Pons (tissue), 1 donor: Measurements from ENCODE around the gene PIKFYVE.
A peak's percentile ranks its signal among the peaks of the same experiment; 100 is the strongest.
"Not testable (repeated sequence)": the region's sequence is repeated elsewhere in the genome, so short reads cannot be mapped to it uniquely, and the experiment has no call there.

Experiments
- DNase-seq: peaks from one replicate; pipeline ENCODE4 v3.0.0-alpha.2; 2016; ENCODE audit warnings: low spot score

The PIKFYVE gene

DNA sequence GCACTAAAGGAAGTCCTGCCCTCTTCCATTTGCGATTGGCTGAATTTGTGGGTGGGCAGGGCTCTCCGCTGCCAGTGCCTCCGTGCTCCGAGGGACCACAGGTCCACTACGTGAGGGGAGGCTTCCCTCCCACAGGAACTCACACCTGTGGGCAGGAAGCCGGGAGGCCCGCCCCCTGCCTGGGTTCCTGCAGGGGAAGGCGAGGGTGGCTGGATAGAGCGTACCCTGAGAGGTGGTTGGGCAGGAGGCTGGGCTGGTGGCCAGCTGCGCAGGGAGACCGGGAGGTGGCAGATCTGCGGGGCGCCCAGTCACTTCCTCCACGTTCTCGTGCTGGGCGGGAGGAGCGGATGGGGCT lies 93.6 kb downstream of the PIKFYVE start:
- DNase-seq: no peak

- no peak for DNase-seq
These were observed 94.4 kb downstream of the PIKFYVE start for GRCh38 chr2:208360259-208361076.

DNA sequence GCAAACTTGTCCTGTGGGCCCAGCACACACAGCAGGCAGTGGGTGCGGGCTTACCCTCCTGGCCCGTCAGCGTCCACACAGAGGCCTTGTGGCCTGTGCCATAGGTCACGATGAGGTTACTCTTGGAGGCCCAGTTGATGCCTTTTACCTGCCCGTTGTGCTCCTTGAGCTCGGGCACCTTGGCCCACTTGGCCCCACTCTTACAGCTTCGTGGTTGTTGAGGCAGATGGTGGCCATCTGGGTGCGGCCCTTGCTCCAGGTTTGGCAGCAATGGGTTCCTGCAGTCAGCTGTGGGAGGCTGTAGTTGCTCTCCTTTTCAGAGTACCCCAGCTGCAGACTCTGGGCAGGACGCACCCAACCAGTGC lies 95.0 kb downstream of the PIKFYVE start:
- no peak for DNase-seq

- no peak for DNase-seq
These were observed 97.4 kb downstream of the PIKFYVE start for GRCh38 chr2:208363485-208363884.

- DNase-seq: no peak
These were observed 100.4 kb downstream of the PIKFYVE start for GRCh38 chr2:208366215-208367127.

GRCh38 chr2:208369091-208369490 lies 103.0 kb downstream of the PIKFYVE start:
- DNase-seq: no peak

- DNase-seq: no peak
These were observed 105.0 kb downstream of the PIKFYVE start for GRCh38 chr2:208370881-208371633.

DNA sequence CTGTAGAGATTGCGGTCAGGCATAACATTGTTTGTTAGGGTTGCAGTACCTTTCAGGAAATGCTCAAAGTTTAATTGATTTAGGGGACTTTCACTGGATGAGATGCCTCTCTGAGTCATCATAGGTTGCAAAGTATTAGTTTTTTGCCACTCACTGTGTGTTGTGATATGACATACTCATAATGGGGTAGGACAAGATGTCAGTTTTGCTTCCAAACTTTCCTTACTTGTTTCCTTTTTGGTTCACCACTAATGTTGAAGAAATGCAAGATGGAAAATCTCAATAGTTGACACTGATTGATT lies 105.5 kb downstream of the PIKFYVE start:
- no peak for DNase-seq

DNA sequence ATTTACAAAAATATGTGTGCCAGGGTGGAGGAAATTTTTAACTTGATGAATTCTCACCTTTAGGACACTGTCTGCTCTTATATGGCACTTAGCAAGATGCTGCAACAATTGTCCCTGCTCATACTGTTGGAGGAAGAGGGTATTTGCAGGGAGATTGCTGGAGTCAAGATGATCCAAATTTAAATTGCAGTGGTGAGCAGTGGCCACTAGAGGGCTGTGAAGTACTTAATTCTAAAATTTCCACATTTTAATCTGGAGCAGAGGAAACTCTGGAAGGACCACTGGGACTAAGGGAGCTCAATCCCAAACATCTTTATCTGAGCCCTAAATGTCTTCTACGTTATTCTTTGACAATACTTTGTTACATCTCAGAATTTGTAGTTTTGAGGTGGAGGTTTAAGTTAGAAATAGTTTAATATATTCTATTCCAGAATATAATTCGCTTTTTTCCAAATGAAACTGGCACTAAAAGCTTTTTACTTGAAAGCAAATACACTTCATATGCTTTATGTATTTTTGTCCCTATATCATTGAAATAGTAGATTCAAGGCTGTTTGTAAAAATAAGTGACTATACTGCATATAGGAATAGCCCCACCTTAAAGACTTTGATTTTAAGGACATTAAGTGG lies 107.5 kb downstream of the PIKFYVE start:
- peak; percentile 57 for DNase-seq

DNA sequence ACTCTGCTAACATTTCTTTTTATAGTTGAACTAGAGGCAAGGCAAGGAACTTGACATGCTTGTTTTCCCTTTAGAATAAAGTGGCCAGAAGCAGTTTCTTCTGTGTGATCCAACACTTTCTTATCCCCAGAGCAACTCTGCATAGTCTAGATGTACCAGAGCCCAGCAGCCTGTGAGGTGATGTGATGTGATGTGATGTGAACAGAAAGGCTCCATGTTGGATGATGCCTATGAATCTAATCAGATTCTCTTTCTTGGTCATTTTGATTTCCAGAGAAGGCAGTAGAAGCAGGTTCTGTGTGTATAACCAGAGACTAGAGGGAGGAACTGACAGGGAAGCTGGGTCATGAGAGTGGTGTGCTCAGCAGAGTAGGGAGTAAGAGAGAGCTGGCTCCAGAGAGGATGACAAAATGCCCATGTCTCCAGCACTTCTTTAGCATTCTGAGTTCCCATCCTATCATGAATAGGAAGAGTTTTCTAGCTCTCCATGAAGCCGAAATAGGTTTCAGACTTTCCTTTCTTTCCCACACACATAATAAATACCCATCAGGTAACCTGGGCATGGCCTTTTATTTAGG lies 109.5 kb downstream of the PIKFYVE start:
- DNase-seq: no peak

DNA sequence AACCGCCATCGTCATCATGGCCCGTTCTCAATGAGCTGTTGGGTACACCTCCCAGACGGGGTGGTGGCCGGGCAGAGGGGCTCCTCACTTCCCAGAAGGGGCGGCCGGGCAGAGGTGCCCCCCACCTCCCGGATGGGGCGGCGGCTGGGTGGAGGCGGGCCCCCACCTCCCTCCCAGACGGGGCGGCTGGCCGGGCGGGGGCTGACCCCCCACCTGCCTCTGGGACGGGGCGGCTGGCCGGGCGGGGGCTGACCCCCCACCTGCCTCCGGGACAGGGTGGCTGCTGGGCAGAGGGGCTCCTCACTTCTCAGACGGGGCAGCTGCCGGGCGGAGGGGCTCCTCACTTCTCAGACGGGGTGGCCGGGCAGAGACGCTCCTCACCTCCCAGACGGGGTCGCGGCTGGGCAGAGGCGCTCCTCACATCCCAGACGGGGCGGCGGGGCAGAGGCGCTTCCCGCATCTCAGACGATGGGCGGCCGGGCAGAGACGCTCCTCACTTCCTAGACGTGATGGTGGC lies 111.3 kb downstream of the PIKFYVE start:
- not testable (repeated sequence) for DNase-seq

- DNase-seq: no peak
These were observed 113.1 kb downstream of the PIKFYVE start for GRCh38 chr2:208379192-208379591.

- DNase-seq: no peak
These were observed 118.6 kb downstream of the PIKFYVE start for GRCh38 chr2:208384637-208385036.

DNA sequence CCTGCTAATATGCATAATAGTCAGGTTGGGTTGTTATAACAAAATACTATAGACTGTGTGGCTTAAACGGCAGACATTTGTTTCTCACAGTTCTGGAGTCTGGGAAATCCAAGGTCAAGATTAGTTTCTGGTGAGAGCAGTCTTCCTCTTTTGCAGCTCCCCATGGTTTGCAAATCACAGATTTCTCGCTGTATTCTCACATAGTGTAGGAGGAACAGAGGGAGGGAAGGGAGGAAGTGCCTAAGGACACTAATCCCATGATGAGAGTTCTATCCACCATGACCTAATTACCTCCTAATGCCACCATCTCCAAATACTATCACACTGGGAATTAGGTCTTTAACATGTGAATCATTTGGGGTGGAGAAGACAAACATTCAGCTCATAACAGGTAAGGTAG lies 120.5 kb downstream of the PIKFYVE start:
- DNase-seq: no peak

- DNase-seq: no peak
These were observed 123.9 kb downstream of the PIKFYVE start for GRCh38 chr2:208389940-208390339.

DNA sequence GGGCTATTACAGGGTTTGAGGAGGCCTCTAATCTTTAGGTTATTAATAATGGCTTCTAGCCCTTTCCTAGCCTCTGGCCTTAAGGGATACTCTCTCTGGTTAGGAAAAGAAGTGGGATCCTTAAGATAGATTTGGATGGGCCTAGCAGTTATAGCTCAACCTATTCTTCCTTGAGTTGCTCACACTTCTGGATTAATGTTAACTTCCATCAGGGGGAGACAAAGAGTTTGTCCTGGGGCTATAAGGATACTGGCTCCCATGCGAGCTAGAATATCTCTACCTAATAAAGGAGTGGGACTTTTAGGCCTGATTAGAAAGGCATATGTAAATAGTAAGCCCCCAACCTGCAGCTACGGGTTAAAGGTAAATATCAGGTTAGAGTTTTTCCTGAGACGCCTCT lies 126.2 kb downstream of the PIKFYVE start:
- no peak for DNase-seq

DNA sequence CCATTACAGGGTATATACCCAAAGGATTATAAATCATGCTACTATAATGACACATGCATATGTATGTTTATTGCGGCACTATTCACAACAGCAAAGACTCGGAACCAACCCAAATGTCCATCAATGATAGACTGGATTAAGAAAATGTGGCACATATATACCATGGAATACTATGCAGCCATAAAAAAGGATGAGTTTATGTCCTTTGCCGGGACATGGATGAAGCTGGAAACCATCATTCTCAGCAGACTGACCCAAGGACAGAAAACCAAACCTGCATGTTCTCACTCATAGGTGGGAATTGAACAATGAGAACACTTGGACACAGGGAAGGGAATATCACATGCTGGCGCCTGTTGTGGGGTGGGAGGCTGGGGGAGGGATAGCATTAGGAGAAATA lies 130.7 kb downstream of the PIKFYVE start:
- not testable (repeated sequence) for DNase-seq

DNA sequence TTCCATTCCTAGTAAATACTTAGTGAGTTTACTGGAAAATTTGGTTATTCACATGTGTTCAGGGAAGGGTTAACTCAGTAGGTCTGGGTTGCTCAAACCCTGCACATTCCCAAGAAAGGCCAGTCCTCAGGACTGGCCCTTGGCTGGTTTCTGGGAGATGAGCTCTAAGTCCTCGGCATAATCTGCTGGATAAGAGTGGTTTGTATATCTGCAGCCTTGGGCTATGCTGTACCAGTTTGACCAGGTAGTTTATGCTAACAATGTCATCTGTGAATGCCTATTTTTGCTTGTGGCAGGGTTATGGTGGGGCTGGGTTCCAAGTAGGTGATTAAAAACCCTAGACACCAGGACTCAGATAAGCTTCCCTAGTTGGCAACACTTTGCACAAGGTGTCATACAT lies 133.1 kb downstream of the PIKFYVE start:
- no peak for DNase-seq

DNA sequence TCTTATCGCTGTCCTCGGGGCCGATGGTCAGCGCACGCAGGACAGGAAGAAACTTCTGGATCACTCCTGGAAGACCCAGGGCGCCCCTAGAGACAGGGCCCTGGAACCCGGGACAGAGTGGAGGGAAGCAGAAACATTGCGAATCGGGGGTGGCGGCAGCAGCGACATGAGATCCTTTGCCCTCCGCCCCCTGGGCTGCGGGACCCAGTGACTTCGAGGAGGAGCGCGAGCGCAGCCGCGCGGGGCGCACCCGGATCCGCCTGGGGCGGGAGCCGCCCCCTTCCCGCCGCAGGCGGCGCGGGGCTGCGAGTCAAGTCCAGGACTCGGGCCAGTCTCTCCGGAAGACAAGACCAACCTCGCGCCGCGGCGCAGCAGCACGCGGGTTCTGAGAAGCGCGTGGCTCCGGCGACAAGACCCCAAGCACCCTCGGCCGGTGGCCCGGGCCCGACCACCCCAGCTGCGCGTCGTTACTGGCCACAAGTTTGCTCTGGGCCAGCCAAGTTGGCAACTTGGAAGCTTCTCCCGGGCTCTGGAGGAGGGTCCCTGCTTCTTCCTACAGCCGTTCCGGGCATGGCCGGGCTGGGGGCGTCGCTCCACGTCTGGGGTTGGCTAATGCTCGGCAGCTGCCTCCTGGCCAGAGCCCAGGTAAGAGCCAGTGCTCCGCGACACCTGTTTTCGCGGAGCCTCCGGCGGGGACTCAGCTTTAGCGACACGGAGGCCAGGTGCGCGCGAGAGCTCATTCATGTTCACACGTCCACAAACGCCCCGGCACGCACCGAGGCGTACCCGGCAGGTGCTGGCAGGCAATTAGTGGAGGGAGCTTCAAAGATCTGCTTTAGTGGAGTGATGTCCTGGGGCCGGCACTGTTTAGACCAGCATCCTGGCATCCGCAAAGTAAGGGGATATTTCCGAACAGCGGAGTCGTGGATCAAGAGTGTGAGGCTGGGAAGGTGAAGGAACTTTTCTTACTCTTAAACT lies 140.7 kb downstream of the PIKFYVE start, which contains the start of gene PTH2R:
TSS of gene PTH2R (plus strand) at position 319 of the 978 bp plus-strand sequence. CDS start at position 571, 252 bp downstream.
- DNase-seq: no peak

DNA sequence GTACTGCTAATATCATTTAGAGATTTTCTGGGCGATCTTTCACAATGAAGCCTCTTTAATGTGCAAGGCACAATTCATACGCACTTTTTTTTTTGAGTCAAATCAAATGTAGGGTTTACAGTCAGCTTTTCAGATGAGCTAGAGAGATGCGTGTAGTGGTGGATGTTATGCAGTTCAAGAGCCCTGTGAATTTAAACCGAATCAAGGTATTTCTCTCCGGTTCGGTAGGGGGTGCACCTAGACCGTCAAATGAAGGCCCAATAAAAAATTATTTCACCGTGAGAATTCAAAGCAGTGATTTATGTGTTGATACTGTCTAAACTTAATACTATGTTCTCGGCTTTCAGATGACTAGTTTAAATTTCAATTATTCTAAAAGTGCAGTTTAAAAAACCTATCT lies 141.6 kb downstream of the PIKFYVE start:
- peak; percentile 15 for DNase-seq
